Measurements from ENCODE around the gene MTHFD1L.

- TF ChIP-seq, protein P1, sequence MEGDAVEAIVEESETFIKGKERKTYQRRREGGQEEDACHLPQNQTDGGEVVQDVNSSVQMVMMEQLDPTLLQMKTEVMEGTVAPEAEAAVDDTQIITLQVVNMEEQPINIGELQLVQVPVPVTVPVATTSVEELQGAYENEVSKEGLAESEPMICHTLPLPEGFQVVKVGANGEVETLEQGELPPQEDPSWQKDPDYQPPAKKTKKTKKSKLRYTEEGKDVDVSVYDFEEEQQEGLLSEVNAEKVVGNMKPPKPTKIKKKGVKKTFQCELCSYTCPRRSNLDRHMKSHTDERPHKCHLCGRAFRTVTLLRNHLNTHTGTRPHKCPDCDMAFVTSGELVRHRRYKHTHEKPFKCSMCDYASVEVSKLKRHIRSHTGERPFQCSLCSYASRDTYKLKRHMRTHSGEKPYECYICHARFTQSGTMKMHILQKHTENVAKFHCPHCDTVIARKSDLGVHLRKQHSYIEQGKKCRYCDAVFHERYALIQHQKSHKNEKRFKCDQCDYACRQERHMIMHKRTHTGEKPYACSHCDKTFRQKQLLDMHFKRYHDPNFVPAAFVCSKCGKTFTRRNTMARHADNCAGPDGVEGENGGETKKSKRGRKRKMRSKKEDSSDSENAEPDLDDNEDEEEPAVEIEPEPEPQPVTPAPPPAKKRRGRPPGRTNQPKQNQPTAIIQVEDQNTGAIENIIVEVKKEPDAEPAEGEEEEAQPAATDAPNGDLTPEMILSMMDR (IDR thresholded peaks at IDR 0.05), result no peak
- no peak for TF ChIP-seq POLR2A (IDR thresholded peaks at IDR 0.05)
Observed at GRCh38 chr6:150939399-150939798, 73.9 kb downstream of the MTHFD1L start.
